ENCODE measurements around the gene PXN. TPM values are rescaled to one million over a fixed set of nuclear protein-coding genes. Genes with fewer than 3 reads are reported as not detected.

PXN gene
- total RNA-seq, 1 experiment from 2014 or later: 256 TPM

DNA sequence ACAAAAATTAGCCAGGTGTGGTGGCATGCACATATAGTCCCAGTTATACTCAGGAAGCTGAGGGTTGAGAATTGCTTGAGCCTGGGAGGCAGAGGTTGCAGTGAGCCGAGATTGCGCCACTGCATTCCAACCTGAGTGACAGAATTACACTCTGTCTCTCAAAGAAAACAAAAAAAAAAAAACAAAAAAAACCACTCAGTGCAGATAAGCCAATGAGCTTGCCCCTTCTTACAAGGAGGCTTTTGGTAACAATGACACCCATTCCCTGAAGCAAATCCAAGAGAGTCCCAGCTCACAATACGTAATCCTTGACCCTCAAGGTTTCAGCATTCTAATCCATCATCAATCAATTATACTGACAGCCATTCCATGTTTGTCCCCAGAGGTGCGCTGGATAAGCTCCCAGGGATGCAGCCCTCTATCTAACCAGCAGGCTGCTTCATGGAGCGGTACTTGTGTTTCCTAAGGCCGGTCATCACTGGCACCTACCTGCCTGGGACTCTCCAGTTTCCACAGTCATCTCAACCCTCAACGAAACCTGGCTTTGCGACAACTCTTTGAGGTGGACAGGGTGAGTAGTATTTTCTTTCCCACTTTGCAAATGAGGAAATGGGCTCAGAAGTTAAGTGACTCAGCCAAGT, 83.4 kb downstream of the PXN start:
- TF ChIP-seq, protein P1, sequence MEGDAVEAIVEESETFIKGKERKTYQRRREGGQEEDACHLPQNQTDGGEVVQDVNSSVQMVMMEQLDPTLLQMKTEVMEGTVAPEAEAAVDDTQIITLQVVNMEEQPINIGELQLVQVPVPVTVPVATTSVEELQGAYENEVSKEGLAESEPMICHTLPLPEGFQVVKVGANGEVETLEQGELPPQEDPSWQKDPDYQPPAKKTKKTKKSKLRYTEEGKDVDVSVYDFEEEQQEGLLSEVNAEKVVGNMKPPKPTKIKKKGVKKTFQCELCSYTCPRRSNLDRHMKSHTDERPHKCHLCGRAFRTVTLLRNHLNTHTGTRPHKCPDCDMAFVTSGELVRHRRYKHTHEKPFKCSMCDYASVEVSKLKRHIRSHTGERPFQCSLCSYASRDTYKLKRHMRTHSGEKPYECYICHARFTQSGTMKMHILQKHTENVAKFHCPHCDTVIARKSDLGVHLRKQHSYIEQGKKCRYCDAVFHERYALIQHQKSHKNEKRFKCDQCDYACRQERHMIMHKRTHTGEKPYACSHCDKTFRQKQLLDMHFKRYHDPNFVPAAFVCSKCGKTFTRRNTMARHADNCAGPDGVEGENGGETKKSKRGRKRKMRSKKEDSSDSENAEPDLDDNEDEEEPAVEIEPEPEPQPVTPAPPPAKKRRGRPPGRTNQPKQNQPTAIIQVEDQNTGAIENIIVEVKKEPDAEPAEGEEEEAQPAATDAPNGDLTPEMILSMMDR (IDR thresholded peaks at IDR 0.05; ENCODE audit: unreplicated experiment): no peak
- Mint-ChIP-seq H3K27me3 (ENCODE audit: insufficient read depth, unreplicated experiment) (no peaks in the 10 kb centered on the region), H3K27ac (ENCODE audit: low read depth, unreplicated experiment) (peak overlapping the region; percentile 57), H3K4me3 (ENCODE audit: unreplicated experiment) (peak overlapping the region; percentile 30), H3K36me3 (ENCODE audit: insufficient read depth, unreplicated experiment) (peaks cover 94% of the 10 kb centered on the region), H3K9me3 (ENCODE audit: unreplicated experiment) (no peaks in the 10 kb centered on the region), H3K4me1 (ENCODE audit: insufficient read depth, unreplicated experiment) (peaks cover 12% of the 10 kb centered on the region)
- peak; percentile 86 for DNase-seq (ENCODE audit: unreplicated experiment)
- BruUV-seq (replicated peaks): TSS peak; percentile 6
- intact Hi-C loops (cut with micrococcal nuclease): loop anchor here (1.0 kb wide), 1 partner anchor 82 kb away; no protein-coding TSS in a partner anchor
- ChIA-PET CTCF (interaction anchor here (1.0 kb wide), 1 partner anchor 21 kb away, joined by 3 read pairs; no protein-coding TSS in a partner anchor), POLR2A (interaction anchor here (0.6 to 1.7 kb wide), 13 partner anchors 9 to 451 kb away, joined by 3 to 9 read pairs (median 3); partner anchors contain the start of genes RNU4-2 and RPLP0)

- POLR2A ChIA-PET: no interaction called here
- no peak for DNase-seq (ENCODE audit: unreplicated experiment)
- H3K36me3 Mint-ChIP-seq (ENCODE audit: insufficient read depth, unreplicated experiment): peaks cover 94% of the 10 kb centered on the region
- peaks cover 12% of the 10 kb centered on the region for H3K4me1 Mint-ChIP-seq (ENCODE audit: insufficient read depth, unreplicated experiment)
- intact Hi-C loops (cut with micrococcal nuclease): no loop called here
- CTCF ChIA-PET: interaction anchor here (0.7 kb wide), 1 partner anchor 20 kb away, joined by 3 read pairs; the partner anchor contains the start of gene RPLP0
- TF ChIP-seq, protein P1 (IDR thresholded peaks at IDR 0.05; ENCODE audit: unreplicated experiment): no peak
- H3K27me3 Mint-ChIP-seq (ENCODE audit: insufficient read depth, unreplicated experiment): no peaks in the 10 kb centered on the region
- peak overlapping the region; percentile 31 for H3K27ac Mint-ChIP-seq (ENCODE audit: low read depth, unreplicated experiment)
- H3K9me3 Mint-ChIP-seq (ENCODE audit: unreplicated experiment): no peaks in the 10 kb centered on the region
- no peak overlapping the region for H3K4me3 Mint-ChIP-seq (ENCODE audit: unreplicated experiment)
- BruUV-seq (replicated peaks): no TSS peak
Measured at GRCh38 chr12:120180975-120181374, 84.6 kb downstream of the PXN start.

- TF ChIP-seq, protein P1 (IDR thresholded peaks at IDR 0.05; ENCODE audit: unreplicated experiment): no peak
- ChIA-PET CTCF (interaction anchor here (0.6 kb wide), 1 partner anchor 26 kb away, joined by 3 read pairs; no protein-coding TSS in a partner anchor), POLR2A (interaction anchor here (0.6 to 2.8 kb wide), 4 partner anchors 8 to 25 kb away, joined by 3 to 12 read pairs (median 4); partner anchors contain the start of gene RPLP0)
- BruUV-seq (replicated peaks): no TSS peak
- intact Hi-C loops (cut with micrococcal nuclease): no loop called here
- H3K36me3 Mint-ChIP-seq (ENCODE audit: insufficient read depth, unreplicated experiment): peaks cover 99% of the 10 kb centered on the region
- DNase-seq (ENCODE audit: unreplicated experiment): no peak
- H3K4me1 Mint-ChIP-seq (ENCODE audit: insufficient read depth, unreplicated experiment): no peaks in the 10 kb centered on the region
- H3K4me3 Mint-ChIP-seq (ENCODE audit: unreplicated experiment): no peak overlapping the region
- no peak overlapping the region for H3K27ac Mint-ChIP-seq (ENCODE audit: low read depth, unreplicated experiment)
- no peaks in the 10 kb centered on the region for H3K9me3 Mint-ChIP-seq (ENCODE audit: unreplicated experiment)
- H3K27me3 Mint-ChIP-seq (ENCODE audit: insufficient read depth, unreplicated experiment): no peaks in the 10 kb centered on the region
Measured at GRCh38 chr12:120175537-120175936, 90.0 kb downstream of the PXN start.

- TF ChIP-seq, protein P1 (IDR thresholded peaks at IDR 0.05; ENCODE audit: unreplicated experiment): no peak
- BruUV-seq (replicated peaks): no TSS peak
- no peak for DNase-seq (ENCODE audit: unreplicated experiment)
- CTCF ChIA-PET: no interaction called here
- no peak overlapping the region for H3K27ac Mint-ChIP-seq (ENCODE audit: low read depth, unreplicated experiment)
- H3K9me3 Mint-ChIP-seq (ENCODE audit: unreplicated experiment): no peaks in the 10 kb centered on the region
- H3K4me3 Mint-ChIP-seq (ENCODE audit: unreplicated experiment): no peak overlapping the region
- no peaks in the 10 kb centered on the region for H3K27me3 Mint-ChIP-seq (ENCODE audit: insufficient read depth, unreplicated experiment)
- no peaks in the 10 kb centered on the region for H3K4me1 Mint-ChIP-seq (ENCODE audit: insufficient read depth, unreplicated experiment)
- POLR2A ChIA-PET: interaction anchor here (1.2 to 2.8 kb wide), 2 partner anchors 13 to 26 kb away, joined by 3 to 12 read pairs; partner anchors contain the start of gene RPLP0
- H3K36me3 Mint-ChIP-seq (ENCODE audit: insufficient read depth, unreplicated experiment): peaks cover 99% of the 10 kb centered on the region
- intact Hi-C loops (cut with micrococcal nuclease): no loop called here
Measured at GRCh38 chr12:120175062-120175461, 90.5 kb downstream of the PXN start.

All from MCF 10A (cell line).